ENCODE measurements around the gene UNKL.

GRCh38 chr16:1342526-1343427 lies 71.7 kb downstream of the UNKL start:
- TF ChIP-seq TCF12 (IDR thresholded peaks at IDR 0.05; ENCODE audit: low read depth) = 0 out of 2 replicates have a peak, but pooled peaks have one; percentile 37
- no peak for TF ChIP-seq USF1 (IDR thresholded peaks at IDR 0.05)
- TF ChIP-seq TAF1 (IDR thresholded peaks at IDR 0.05; ENCODE audit: low read depth) = peak; percentile 52
- TF ChIP-seq REST (IDR thresholded peaks at IDR 0.05; ENCODE audit: low read depth) = no peak
- peak; percentile 43; the same call in 1 of the 2 replicates for TF ChIP-seq TEAD4 (IDR thresholded peaks at IDR 0.05)
- TF ChIP-seq NFIC (IDR thresholded peaks at IDR 0.05) = no peak
- TF ChIP-seq MAX (IDR thresholded peaks at IDR 0.05) = peak; percentile 70
- no peak for TF ChIP-seq RAD21 (IDR thresholded peaks at IDR 0.05; ENCODE audit: low read depth)
- no peak for TF ChIP-seq CEBPB (IDR thresholded peaks at IDR 0.05)

Measured in Ishikawa (cell line).